Memory B cell (primary cell): ENCODE measurements around the gene PLCD3.
A peak's percentile ranks its signal among the peaks of the same experiment; 100 is the strongest.

Experiments
- ATAC-seq: fragments of 150-1000 bp; cut with Tn5 transposase; 2 replicates; pipeline ENCODE4 v1.10.0; 2021; ENCODE audit warnings: low read depth, mild to moderate bottlenecking, moderate library complexity
- DNase-seq, 2 donors: peaks; one replicate each; pipeline ENCODE4 v3.0.0; 2022; ENCODE audit warnings: low spot score in 2 of 2
- H3K27ac Mint-ChIP-seq: one replicate; pipeline ENCODE4 v1.8.0; 2022; ENCODE audit warnings: mild to moderate bottlenecking, moderate library complexity, mixed read lengths
- H3K27me3 Mint-ChIP-seq: one replicate; pipeline ENCODE4 v1.8.0; 2022; ENCODE audit warnings: mixed read lengths
- H3K36me3 Mint-ChIP-seq: one replicate; pipeline ENCODE4 v1.8.0; 2022; ENCODE audit warnings: mild to moderate bottlenecking, mixed read lengths
- H3K4me1 Mint-ChIP-seq: one replicate; pipeline ENCODE4 v1.8.0; 2022; ENCODE audit warnings: mixed read lengths
- H3K4me3 Mint-ChIP-seq: one replicate; pipeline ENCODE4 v1.8.0; 2022; ENCODE audit warnings: mild to moderate bottlenecking, moderate library complexity, mixed read lengths
- H3K9me3 Mint-ChIP-seq: one replicate; pipeline ENCODE4 v1.8.0; 2022; ENCODE audit warnings: mixed read lengths

Gene PLCD3

DNA sequence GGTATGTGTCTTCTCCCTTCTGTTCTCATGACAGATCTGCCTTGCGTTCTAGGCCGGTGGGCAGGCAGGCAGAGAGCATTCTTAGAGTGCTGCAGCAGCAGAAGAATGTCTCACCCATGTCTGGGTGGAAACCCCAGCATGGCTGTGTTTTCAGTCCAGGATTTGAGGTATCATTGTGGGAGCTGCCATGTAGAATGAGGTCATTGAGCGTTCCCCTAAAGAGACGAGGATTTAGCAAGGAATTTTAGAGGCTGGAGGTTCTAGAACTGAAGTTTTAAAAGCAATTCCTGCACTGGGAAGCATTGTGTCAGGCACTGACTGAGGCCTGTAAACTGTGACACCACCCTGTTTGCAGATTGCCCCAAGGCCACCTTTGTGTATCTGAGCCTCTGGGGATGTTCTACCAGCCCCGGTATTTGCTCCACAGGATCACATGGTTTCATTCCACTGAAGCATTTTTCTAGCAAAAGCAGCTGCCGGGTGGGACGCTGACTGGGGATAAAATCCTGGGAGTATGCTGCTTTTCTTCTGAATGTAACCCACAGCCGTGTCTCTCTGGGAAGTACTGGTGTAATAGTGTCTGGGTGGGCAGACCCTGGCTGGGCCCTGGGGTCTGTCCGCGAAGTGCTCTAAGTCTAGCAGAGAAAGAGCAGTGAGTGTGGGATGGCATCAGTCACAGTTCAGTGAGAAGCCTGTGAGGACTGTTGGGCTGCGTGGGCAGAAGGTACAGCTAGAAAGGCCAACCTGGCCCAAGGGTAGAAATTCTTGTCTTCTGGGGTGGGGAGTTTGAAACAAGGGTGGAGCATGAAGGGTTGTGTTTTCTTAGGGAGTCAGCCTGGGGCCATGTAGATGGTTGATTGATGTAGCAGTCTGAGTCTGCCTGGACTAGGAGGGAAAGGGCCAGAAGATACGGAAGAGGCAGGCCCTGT, 30.2 kb downstream of the PLCD3 start:
- ATAC-seq (no peak), DNase-seq (no peak)
- Mint-ChIP-seq H3K27me3 (no peaks in the 10 kb centered on the region), H3K9me3 (no peaks in the 10 kb centered on the region), H3K36me3 (peaks cover 33% of the 10 kb centered on the region), H3K27ac (no peak overlapping the region), H3K4me3 (no peak overlapping the region), H3K4me1 (no peaks in the 10 kb centered on the region)

DNA sequence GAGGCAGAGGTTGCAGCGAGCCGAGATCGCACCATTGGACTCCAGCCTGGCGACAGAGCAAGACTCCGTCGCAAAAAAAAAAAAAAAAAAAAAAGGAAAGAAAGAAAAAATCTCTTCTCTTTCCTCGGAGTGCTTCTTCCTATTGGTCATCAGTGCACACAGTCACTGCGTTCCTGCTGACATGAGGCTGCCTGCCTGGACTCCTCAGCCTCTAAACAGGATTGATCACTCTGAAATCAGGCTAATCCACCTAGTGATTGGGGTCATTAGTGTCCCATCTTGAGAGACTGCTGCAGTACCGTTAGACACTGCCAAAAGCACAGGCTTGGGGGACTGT, 30.8 kb downstream of the PLCD3 start:
- H3K4me1 Mint-ChIP-seq: no peaks in the 10 kb centered on the region
- H3K36me3 Mint-ChIP-seq: peaks cover 33% of the 10 kb centered on the region
- H3K27ac Mint-ChIP-seq: no peak overlapping the region
- H3K4me3 Mint-ChIP-seq: no peak overlapping the region
- H3K9me3 Mint-ChIP-seq: no peaks in the 10 kb centered on the region
- no peak for ATAC-seq
- no peaks in the 10 kb centered on the region for H3K27me3 Mint-ChIP-seq
- no peak for DNase-seq

DNA sequence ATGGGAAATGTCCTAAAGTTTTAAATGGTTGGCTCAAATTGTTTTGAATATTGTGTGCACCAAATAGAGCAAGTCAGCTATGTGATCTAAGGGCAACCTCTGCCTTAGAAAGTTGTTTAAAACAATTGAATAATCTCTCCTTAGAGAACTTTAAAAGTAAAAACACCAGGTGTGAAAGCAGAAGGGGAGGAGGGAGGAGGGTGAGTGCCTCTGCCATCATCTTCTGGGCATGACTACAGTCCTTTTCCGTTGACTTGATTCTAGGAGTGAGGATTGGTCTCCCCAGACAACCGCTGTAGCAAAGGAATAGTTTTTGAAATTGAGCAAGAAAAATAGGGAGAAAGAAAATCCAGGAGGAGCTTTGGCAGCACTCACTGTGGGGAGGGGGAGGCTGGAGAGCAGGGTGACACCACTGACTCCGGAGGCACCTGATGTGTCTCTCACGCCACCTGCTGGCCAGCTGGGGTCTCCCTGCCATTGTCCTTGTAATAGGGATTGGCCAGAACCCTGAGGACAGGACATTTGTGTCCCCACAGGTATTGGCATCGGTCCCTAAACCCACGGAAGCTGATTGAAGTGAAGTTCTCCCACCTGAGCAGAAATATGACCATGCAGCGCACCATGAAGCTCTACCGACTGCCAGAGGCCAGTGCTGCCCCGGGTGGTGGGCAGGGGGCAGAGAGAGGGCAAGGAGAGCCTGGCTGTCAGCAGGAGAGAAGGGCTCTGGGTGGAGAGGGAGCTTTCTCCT, 33.3 kb downstream of the PLCD3 start:
- Mint-ChIP-seq H3K4me1 (no peaks in the 10 kb centered on the region), H3K4me3 (no peak overlapping the region), H3K9me3 (no peaks in the 10 kb centered on the region), H3K27me3 (no peaks in the 10 kb centered on the region), H3K27ac (no peak overlapping the region), H3K36me3 (peaks cover 35% of the 10 kb centered on the region)
- peak; percentile 56 to 74 for DNase-seq
- peak; percentile 95 for ATAC-seq

DNA sequence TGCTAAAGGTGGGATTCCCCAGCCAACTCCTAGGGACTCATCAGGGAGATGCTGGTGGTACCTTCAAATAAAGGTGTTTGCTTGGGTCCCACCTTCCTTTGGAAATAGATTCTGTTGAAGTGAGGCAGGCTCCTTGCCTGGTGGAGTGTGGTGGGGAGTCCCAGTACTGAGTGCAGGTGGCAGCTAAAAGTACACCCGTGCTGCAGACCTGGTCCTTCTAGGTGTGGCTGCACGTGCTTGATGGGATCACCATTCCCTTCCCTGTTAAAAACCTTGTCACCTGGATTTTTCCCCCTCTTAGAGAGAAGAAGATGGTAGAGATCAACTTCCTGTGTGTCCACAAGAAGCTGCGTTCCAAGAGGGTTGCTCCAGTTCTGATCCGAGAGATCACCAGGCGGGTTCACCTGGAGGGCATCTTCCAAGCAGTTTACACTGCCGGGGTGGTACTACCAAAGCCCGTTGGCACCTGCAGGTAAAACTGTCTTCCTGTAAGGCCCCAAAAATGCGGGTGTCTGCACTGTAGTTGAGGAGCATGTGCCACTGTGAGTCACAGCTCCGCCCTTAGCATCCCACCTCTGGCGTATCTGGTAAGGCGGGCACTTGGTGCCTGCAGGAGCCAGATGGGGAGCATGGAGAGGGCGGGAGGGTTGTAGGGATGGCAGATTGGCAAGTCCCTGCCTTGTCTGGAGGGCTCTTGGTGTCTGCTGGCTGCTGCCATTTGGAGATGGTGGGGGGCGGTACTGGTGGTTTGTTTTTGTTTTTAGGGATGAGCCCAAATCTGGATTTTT, 34.0 kb downstream of the PLCD3 start:
- Mint-ChIP-seq H3K27ac (no peak overlapping the region), H3K4me1 (no peaks in the 10 kb centered on the region), H3K9me3 (no peaks in the 10 kb centered on the region), H3K4me3 (no peak overlapping the region), H3K27me3 (no peaks in the 10 kb centered on the region), H3K36me3 (peaks cover 30% of the 10 kb centered on the region)
- DNase-seq (no peak), ATAC-seq (no peak)

DNA sequence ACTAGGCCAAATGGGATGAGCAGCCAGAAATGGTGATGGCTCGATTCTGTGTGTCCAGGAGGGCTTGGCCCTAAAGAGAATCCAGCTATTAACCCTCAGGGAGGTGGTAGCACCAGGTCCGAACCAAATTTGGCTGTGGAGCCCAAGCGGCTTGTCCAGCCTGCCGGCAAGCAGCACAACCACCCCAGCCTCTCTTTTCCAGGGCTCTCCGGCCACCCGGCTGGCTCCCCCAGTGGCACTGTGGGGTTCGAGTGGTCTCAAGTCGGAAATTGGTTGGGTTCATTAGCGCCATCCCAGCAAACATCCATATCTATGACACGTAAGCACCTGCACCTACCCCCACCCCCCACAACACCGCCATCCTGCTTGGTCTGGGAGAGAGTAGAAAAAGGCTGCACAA, 35.4 kb downstream of the PLCD3 start:
- ATAC-seq (no peak), DNase-seq (no peak)
- no peak overlapping the region for H3K27ac Mint-ChIP-seq
- no peaks in the 10 kb centered on the region for H3K9me3 Mint-ChIP-seq
- no peaks in the 10 kb centered on the region for H3K4me1 Mint-ChIP-seq
- H3K36me3 Mint-ChIP-seq: peaks cover 28% of the 10 kb centered on the region
- no peaks in the 10 kb centered on the region for H3K27me3 Mint-ChIP-seq
- H3K4me3 Mint-ChIP-seq: no peak overlapping the region

DNA sequence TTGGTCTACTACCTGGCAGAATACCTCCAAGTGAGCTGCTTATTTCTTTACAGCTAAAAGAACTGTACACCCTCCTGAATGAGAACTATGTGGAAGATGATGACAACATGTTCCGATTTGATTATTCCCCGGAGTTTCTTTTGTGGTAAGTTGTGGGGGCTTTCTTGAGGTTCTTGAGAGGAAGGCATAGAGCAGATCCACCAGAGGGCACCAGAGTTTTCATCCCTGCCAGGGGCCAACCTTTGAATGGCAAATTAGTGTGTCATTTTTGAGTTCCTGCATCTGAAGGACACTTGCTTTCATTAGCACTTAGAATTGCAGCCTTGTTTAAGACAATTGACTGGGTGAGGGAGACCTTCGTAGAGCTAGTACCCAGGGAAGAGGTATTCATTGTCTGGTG, 36.2 kb downstream of the PLCD3 start:
- Mint-ChIP-seq H3K36me3 (peaks cover 30% of the 10 kb centered on the region), H3K27me3 (no peaks in the 10 kb centered on the region), H3K9me3 (no peaks in the 10 kb centered on the region), H3K4me1 (peaks cover 2% of the 10 kb centered on the region), H3K4me3 (no peak overlapping the region), H3K27ac (no peak overlapping the region)
- DNase-seq: no peak
- ATAC-seq: peak; percentile 37

DNA sequence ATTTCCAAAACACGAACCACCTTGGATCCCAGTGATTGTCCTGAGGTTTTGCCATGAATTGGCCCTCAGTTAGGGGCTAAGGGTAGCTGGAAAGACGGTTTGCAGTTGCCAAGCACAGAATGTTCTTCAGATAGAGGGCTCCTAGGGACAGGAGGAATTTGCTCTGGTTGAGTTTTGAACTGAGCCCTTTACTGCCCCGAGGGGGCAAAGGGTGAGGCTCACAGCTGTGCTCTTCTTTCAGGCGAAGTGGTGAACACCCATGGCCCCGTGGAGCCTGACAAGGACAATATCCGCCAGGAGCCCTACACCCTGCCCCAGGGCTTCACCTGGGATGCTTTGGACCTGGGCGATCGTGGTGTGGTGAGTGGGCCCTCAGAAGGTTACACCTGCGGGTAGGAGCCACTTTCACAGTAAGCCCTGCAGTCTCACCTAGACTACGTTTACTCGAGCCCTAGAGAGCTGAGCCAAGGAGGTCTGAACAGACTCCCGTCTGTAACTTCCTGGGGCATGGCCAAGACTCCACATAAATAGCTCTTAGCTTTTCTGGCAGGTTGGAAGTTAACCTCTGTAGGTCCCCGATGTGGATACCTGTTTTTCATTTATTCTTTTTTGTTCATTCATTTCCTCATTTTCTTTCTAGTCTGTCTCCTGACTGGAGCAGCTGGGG, 38.7 kb downstream of the PLCD3 start:
- no peak for DNase-seq
- no peaks in the 10 kb centered on the region for H3K27me3 Mint-ChIP-seq
- peaks cover 3% of the 10 kb centered on the region for H3K4me1 Mint-ChIP-seq
- no peak overlapping the region for H3K4me3 Mint-ChIP-seq
- H3K36me3 Mint-ChIP-seq: peaks cover 35% of the 10 kb centered on the region
- no peaks in the 10 kb centered on the region for H3K9me3 Mint-ChIP-seq
- no peak for ATAC-seq
- no peak overlapping the region for H3K27ac Mint-ChIP-seq

DNA sequence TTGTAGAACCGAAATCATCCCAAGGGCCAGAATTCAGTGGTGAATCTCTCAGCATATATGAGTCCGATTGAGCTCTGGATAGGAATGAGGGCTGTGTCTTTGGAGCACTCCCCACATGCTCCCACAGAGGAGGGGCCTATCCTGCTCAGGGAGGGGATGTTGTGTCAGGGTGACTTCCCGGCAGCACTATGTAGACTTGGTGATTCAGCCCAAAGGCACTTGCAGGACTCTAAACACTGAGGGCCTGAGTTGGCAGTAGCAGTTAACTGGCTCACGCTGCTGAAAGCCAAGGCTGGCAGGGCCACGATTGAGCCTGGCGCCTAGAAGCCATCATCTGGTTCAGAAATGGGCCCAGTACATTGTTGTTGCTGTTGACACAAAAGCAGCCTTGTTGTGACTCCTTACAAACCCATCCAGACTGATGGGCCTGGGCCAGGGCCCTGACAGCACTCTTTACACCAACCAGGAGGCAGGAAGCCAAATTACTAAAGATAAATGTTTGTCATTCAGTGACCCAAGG, 39.3 kb downstream of the PLCD3 start:
- ATAC-seq (no peak), DNase-seq (no peak)
- Mint-ChIP-seq H3K4me3 (no peak overlapping the region), H3K9me3 (no peaks in the 10 kb centered on the region), H3K4me1 (peaks cover 3% of the 10 kb centered on the region), H3K36me3 (peaks cover 35% of the 10 kb centered on the region), H3K27ac (no peak overlapping the region), H3K27me3 (no peaks in the 10 kb centered on the region)

DNA sequence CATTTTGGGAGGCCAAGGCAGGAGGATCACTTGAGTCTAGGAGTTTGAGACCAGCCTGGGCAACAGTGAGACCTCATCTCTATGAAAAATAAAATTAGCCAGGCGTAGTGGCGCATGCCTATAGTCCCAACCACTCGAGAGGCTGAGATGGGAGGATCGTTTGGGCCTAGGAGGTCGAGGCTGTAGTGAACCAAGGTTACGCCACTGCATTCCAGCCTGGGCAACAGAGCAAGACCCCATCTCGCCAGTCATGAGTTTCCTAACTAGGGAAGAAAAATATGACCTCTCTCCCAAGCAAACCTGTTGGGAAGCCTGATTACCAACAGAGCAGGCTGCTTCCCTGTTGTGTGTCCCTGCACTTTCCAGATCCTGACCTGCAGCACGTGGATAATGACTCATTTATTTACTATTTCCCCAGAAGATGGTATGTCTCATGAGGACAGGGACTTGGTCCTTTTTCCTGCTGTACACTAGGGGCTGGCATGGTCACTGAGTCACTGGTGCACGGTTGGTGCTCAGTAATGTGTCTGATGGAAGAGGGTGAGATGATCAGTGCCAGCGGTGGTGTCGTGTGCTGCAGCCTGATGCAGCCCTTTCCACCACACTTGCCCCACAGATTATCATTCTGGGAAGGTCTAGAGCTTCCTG, 40.4 kb downstream of the PLCD3 start:
- H3K9me3 Mint-ChIP-seq: no peaks in the 10 kb centered on the region
- DNase-seq (no peak), ATAC-seq (no peak)
- H3K27me3 Mint-ChIP-seq: no peaks in the 10 kb centered on the region
- H3K36me3 Mint-ChIP-seq: peaks cover 32% of the 10 kb centered on the region
- H3K27ac Mint-ChIP-seq: no peak overlapping the region
- peaks cover 3% of the 10 kb centered on the region for H3K4me1 Mint-ChIP-seq
- H3K4me3 Mint-ChIP-seq: no peak overlapping the region

DNA sequence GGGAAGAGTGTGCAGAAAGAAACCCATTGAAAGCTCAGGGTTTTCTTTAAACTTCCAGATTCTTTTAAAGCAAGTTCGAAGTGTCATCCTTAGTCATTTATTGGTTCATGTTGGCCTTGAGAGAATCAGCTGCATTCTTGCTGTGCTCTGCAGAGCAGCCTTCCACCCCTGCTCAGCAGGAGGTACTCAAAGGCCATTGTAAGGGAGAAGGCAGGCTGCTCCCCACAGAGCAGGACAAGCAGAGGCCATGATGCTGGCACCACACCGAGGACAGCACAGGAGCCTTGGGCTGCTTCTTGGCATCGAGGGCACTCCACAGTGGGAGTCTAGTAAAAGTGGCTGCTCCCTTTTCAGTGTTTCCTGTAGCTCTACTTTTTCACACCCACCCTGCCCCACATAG, 41.6 kb downstream of the PLCD3 start:
- peaks cover 3% of the 10 kb centered on the region for H3K4me1 Mint-ChIP-seq
- H3K9me3 Mint-ChIP-seq: no peaks in the 10 kb centered on the region
- H3K27ac Mint-ChIP-seq: peak overlapping the region; percentile 63
- no peak overlapping the region for H3K4me3 Mint-ChIP-seq
- H3K36me3 Mint-ChIP-seq: peaks cover 31% of the 10 kb centered on the region
- DNase-seq: no peak
- no peaks in the 10 kb centered on the region for H3K27me3 Mint-ChIP-seq
- ATAC-seq: no peak

DNA sequence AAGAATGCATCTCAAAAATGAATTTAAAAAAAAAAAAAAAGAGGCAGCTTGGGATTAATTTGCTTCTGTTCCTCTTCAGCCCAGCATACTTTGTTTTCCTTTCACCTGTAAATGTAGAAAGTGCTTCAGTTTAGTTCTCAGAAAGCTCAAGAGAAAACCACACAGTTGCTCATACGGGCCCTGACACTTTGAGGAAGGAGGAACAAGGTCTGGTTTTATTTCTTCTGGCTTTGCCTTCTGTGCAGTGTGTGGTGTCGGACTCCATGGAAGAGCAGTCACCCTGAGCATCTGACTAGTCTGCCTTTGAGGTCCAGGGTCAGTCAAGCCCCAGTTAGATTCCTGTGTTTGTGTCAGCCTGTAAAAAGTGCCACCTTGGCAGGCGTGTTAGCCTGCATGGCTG, 43.6 kb downstream of the PLCD3 start:
- Mint-ChIP-seq H3K36me3 (peaks cover 35% of the 10 kb centered on the region), H3K27me3 (no peaks in the 10 kb centered on the region), H3K27ac (no peak overlapping the region), H3K9me3 (no peaks in the 10 kb centered on the region), H3K4me1 (peaks cover 3% of the 10 kb centered on the region), H3K4me3 (no peak overlapping the region)
- DNase-seq: no peak
- no peak for ATAC-seq

DNA sequence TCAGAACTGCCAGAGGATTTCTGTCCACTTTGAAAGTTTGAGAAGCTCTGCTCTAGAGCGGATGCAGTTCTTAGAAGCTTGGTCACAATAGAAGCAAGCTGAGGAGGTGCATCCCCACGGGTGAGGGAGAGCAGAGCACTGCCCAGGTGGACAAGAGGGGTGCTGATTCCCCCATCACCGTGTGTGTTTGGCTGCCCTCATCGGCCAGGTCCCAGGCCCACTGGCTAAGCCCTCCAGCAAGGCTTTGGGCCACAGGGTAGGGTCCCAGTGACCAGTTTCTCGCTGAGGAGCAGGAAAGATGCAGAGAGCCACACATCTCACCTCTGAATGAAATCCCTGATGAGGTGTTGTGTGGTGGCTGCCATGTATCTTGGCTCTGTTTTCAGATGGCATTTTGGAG, 44.3 kb downstream of the PLCD3 start:
- Mint-ChIP-seq H3K27me3 (no peaks in the 10 kb centered on the region), H3K4me3 (no peak overlapping the region), H3K9me3 (no peaks in the 10 kb centered on the region), H3K27ac (no peak overlapping the region), H3K4me1 (peaks cover 3% of the 10 kb centered on the region), H3K36me3 (peaks cover 32% of the 10 kb centered on the region)
- DNase-seq (no peak), ATAC-seq (no peak)

DNA sequence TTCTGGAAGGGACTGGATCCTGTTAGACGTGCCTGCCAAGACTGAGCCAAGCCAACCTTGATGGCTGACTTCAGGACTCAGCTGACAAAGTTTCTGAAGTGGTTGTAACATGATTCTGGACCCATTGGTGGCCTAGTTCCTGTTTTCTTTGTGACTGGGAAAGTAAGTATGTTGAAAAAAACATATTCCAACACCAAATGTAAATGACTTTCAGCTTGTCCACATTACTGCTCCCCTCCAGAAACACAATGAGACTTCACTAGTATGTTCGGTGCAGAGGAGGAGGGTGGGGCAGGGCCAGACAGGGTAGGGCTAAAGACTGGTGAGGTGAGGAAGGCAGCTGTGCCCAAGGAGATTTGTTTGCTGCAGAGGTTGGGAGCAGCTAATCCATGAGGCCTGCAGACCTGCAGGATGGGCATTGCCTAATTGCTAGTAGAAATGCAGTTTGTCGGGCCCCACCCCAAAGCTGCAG, 44.8 kb downstream of the PLCD3 start:
- H3K27me3 Mint-ChIP-seq: no peaks in the 10 kb centered on the region
- no peak for DNase-seq

More for the DNA sequence above, 44.8 kb downstream of the PLCD3 start:
- Mint-ChIP-seq H3K36me3 (peaks cover 32% of the 10 kb centered on the region), H3K9me3 (no peaks in the 10 kb centered on the region), H3K4me1 (peaks cover 3% of the 10 kb centered on the region), H3K27ac (no peak overlapping the region), H3K4me3 (no peak overlapping the region)
- no peak for ATAC-seq
